Fibroblast of skin of back (primary cell): ENCODE data around the gene NAV3. TPM values are rescaled to one million over a fixed set of nuclear protein-coding genes. Genes with fewer than 3 reads are reported as not detected.

Experiments used
- DNase-seq: peaks from one replicate; pipeline ENCODE4 v3.0.0-alpha.2; 2013
- polyA plus RNA-seq, 2 experiments: library from polyadenylated mRNA; unstranded; fragments of 120-200 nt; gene quantifications; one replicate each; pipeline ENCODE4 v1.2.1, GENCODE V29; 2013; ENCODE audit not compliant: insufficient read length in 2 of 2

NAV3 gene, protein sequence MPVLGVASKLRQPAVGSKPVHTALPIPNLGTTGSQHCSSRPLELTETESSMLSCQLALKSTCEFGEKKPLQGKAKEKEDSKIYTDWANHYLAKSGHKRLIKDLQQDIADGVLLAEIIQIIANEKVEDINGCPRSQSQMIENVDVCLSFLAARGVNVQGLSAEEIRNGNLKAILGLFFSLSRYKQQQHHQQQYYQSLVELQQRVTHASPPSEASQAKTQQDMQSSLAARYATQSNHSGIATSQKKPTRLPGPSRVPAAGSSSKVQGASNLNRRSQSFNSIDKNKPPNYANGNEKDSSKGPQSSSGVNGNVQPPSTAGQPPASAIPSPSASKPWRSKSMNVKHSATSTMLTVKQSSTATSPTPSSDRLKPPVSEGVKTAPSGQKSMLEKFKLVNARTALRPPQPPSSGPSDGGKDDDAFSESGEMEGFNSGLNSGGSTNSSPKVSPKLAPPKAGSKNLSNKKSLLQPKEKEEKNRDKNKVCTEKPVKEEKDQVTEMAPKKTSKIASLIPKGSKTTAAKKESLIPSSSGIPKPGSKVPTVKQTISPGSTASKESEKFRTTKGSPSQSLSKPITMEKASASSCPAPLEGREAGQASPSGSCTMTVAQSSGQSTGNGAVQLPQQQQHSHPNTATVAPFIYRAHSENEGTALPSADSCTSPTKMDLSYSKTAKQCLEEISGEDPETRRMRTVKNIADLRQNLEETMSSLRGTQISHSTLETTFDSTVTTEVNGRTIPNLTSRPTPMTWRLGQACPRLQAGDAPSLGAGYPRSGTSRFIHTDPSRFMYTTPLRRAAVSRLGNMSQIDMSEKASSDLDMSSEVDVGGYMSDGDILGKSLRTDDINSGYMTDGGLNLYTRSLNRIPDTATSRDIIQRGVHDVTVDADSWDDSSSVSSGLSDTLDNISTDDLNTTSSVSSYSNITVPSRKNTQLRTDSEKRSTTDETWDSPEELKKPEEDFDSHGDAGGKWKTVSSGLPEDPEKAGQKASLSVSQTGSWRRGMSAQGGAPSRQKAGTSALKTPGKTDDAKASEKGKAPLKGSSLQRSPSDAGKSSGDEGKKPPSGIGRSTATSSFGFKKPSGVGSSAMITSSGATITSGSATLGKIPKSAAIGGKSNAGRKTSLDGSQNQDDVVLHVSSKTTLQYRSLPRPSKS (N-terminal part only)
- polyA plus RNA-seq (2013, experiment 1 of 2; ENCODE audit: insufficient read length) = 15.6 TPM
- polyA plus RNA-seq (2013, experiment 2 of 2; ENCODE audit: insufficient read length) = 23.5 TPM

DNA sequence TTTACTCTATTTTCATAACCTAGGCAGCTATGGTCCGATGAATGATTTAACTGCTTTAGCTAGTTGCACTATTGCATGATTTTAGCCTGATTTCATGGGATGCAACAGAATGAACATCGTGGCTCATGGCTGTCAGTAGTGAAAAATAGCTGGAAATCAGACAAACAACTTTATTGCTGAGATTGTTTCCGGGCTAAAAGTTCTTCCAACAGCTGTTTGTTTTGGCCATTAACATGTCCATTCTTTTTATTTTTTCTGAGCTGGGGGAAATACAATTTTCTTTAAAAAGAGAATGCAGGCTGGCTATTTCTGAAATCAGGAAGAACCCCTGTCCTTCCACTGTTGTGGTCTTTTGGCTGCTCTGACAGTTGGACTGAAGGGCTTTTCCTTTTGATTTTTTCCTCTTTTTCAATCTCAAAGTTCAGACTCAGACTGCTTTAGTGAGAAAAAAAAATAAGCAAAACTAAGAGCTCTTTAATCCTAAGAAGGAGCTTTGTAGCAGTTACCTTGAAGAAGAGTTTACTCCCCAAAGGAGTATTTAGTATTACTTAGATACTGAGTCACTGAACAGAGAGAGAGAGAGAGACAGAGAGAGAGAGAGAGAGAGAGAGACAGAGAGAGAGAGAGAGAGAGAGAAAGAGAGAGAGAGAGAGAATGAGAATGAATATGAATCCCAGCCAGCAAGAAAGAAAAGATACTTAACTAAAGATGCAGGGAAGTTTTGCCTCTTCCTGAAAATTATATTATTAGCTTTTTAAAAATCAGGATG, at the start of gene NAV3:
Gene NAV3 (plus strand): TSS at position 312 of the 769 bp plus-strand sequence. CDS start 568 bp downstream, outside the sequence.
- peak; percentile 16 for DNase-seq

DNA sequence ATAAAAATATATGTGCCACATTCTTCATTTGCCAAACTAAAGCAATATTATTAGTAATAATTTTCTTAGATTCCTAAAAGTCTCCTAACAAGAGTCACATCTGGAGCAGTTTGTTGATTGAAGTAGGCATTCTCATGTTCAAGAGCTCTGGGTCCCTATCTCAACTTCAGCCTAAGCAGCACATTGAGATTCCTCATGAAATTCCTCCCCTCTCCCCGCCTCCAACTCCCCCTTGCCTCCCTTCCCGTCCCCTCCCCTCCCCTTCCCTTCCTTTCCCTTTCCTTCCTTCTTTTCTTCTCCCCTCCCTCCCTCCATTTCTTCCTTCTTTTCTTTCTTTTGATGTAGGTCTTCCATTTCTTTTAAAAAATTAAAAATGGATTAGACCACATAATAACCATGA, 48.7 kb upstream of the NAV3 start:
- no peak for DNase-seq

DNA sequence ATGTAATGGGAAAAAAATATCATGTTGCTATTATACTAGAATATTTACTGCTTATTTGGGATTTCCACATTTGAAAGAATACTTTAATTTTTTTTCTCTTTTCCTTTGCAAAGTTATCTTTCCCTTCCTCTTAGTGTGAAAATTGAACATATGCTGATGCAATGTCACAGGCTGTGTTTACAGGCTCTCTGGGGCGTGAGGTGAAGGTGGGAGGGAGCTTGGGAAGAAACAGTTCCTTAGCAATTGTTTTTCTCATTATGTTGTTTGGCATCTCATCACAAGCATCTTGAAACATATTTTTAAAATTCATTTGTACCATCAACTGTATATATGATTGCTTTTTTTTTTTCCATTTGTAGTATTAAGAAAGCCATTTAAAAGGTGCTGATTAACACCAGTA, 47.9 kb upstream of the NAV3 start:
- DNase-seq = no peak

DNA sequence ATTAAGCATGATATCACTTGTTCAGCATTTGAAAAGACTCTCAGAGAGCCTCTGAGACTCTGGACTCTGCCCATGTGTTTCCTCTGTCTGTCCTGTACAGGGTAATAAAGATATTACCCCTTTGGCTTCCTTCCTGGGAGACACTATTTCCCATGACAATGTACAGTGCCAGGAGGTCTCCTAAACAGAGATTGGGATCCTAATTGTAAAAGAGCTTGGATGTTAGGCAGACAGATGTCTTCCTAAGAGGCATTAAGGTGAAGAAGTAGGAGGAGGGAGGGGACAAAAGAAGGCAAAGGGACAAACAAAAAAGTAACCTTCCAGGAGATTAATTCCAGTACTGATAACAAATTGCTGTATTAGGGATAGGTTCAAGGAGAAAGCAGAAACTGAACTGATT, 45.5 kb upstream of the NAV3 start:
- no peak for DNase-seq

DNA sequence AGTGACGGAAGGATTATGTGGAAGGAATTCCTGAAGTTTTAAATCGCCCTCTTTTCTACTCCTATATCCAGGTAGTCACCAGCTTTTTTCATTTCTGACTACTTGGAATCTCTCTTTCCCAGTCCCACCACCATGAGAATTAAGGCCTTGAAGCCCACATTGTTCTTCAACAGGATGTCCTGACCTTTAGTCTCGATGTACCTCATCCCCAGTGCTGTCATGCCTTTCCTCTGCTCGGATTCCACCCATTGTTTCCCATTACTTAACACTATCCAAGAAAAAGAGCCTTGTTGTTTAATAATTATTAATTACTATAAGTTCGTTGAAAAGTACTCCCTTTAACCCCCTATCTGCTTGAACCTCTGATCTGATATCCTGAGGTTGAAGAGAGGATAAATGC, 44.0 kb upstream of the NAV3 start:
- no peak for DNase-seq

DNA sequence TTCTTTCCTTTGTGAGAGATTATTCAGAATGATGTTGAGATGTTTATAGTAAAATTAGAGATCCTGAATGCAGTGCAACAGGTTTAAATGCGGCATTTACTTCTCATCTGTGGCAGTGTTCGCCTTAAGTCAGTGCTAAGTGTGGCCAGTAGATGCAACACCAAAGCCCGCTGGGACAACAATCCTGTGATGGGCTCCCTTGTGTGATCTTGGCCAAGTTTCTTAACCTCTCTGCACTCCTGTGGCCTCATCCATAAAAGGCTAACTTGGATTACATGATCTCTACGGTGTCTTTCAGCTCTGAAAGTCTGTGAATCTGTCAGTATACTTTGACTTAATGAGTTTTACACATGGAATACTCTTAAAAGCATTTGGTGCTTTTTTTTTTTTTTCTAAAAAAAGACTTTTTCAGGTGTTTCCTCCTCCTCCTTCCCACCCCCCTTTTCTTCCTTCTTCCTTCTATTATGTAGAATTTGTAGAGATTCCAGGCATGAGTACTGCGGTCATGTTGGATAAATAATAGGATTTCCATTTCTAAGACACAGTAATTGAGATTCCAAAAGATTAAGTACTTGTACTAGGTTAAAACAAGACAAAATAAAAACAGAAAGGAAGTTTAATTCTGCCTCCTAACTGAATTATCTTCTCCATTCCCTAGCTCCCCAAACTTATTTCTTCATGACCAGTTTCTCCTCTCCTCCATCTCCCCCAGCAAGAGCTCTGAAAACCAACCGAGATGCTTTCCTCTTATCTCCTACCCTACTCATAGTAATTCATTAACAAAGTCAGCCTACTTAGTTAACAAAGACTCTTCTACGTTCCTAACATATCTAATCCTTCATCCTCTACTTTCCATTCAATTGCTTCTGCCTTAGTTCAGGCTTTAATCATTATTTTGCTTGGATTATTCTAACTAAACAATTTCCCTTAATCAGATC, 42.2 kb upstream of the NAV3 start:
- no peak for DNase-seq

DNA sequence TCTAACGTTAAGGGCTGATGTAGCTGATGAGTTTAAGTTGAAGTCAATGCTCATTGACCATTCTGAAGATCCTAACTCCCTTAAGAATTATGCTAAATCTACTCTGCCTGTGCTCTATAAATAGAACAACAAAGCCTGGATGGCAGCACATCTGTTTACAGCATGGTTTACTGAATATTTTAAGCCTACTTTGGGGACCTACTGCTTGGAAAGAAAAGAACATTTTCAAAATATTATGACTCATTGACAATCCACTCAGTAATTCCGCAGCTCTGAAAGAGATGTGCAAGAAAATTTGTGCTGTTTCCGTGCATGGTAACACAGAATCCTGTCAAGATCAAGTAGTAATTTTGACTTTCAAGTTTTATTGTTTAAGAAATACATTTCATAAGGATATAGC, 35.0 kb upstream of the NAV3 start:
- peak; percentile 41 for DNase-seq

DNA sequence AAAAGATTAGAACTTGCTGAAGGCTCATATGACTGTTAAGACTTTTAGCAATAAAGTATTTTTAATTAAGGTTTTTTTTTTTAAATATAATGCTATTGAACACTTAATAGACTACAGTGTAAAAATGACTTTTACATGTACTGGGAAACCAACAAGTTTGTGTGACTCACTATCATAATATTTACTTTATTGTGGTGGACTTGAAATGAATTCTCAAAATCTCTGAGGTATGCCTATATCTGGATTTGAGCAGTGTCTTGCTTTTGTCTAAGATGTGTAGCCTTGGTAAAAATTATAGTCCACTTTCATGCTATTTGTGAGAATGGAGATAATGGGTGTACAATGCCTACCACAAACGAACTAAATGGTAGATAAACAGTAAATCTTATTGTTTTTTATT, 33.9 kb upstream of the NAV3 start:
- peak; percentile 70 for DNase-seq

DNA sequence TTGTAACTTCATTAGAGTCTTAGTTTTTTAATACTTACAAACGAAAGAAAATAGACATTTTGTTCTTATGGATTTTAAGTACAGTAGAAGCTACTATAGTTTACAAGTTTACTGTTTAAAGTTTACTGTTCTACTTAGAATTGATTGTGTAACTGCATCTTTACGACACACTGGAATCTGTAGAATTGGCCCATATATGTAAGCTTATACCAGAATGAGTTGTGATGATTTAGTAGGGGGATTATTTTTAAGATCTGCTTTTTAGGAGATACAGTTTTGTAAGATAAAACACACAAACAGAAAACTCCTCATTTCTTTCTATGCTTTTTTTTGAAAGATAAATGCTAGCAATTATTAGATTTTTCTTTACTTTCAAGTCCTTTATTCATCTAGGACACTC, 30.2 kb upstream of the NAV3 start:
- no peak for DNase-seq

DNA sequence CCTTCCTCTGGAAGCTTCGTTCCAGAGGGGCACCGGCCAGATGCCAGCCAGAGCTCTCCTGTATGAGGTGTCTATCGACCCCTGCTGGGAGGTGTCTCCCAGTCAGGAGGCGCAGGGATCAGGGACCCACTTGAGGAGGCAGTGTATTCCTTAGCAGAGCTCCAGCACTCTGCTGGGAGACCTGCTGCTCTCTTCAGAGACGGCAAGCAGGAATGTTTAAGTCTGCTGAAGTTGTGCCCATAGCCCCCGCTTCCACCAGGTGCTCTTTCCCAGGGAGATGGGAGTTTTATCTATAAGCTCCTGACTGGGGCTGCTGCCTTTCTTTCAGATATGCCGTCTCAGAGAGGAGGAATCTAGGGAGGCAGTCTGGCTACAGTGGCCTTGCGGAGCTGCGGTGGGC, 22.2 kb upstream of the NAV3 start:
- DNase-seq = no peak

DNA sequence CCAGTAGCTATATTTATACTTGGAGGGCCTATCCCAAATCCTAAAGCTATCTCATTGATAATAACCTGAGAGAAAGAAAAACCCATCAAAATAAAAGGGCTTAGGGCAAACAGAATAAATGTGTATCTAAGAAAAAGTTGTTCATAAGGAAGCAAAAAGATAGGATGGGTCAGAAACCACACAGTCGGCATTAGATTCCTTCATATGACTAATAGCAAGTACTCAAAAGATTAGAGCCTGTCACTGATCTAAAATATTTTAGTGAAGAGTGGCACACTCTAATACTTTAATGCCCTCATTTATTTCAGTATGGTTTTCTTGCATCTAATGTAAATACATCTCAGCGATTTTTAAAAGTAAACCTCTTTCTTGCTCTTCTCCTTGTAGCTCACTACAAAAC, 17.1 kb upstream of the NAV3 start:
- peak; percentile 27 for DNase-seq

DNA sequence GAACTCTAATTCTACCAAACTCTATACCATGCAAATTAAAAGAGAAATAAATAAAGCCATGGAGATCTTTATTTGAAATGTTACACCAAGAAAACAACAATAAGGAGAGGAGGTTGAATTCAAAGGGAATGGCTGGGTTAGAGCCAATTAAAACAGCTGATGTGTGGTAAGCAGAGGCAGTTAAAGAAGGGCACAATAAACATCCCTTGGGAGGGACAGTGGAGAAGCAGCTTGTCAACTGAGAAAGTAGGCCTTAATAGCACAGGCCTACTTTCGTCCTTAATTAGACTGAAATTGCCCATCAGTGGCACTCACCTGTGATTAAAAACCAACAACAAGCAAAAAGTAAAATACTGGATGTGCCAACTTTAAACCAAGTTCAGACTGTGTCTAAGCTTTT, 16.3 kb upstream of the NAV3 start:
- DNase-seq = no peak

DNA sequence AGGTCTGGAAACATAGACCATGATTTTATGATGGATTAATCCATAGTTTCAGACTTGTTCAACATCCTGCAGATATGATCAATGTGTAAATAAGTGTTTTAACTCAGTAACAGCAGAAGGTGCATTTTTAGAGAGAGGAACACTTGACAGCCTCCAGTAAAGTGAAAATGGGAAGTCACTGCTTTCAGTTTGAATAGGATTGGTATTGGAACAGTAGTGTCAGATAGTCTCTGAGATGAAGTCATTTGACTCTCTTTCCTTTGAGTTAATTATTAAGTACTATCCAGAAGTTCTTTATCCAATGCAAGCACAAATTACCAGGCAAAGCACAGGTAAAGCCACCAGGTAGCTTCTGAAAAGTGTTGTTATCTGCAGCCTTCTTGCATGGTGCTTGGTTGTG, 14.5 kb upstream of the NAV3 start:
- DNase-seq = no peak

DNA sequence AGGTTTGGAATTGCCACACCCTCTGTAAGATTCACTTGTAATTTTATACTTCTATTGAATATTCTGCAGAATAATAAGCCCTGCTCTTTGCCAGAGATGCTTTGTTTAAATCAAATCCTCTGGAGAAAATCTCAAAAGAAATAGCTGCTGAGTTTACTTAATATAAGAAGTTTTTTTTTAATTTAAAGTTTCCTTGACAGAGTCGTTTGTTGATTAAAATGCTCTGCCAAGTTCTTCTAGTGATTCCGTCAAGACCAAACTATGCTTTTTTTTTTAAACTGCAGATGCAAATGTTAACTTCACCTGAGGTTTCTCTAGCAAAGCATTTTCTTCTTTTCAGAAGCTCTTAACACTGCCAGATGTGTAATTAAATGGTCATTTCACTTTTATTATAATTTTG, 13.4 kb upstream of the NAV3 start:
- no peak for DNase-seq

DNA sequence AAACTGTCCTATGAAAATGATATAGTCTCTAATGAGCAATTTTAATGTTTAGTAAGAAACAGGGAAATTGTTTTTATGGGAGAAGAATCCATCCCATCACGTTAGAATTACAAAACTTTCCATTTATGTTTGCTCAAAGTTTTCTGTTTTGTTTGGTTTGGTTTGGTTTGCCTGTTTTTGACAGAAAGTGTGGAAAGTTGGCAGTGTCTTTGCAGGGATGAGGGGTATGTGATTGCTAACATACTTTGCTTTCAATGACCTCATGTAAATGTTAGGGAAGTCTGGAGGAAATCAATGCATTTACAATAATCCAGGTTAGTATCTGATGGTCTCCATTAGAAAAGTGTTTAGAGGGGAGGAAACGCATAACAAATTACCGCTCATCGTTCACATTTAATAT, 12.3 kb upstream of the NAV3 start:
- no peak for DNase-seq

DNA sequence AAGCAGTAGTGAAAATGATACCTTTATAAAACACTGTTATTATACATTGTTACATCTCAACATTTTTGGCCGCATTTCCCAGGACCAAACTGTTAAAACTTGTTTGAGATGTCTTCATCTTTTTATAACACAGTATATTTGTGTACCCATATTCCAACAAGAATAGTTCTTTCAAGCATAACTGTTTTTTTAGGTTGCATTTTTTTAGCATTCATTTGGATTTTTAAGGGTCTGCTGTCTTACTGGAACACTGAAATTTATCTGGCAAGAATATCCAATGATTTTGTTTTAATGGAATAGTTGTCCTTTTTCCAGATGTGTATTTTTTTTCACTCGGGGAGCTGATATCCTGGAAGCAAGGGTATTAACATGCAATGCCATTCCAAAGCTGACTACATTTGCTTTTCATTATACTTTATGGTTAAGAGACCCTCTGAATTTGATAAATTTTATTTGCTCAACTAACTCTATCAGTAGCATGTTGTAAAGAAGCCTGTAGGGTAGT, 8.9 kb upstream of the NAV3 start:
- DNase-seq = no peak

DNA sequence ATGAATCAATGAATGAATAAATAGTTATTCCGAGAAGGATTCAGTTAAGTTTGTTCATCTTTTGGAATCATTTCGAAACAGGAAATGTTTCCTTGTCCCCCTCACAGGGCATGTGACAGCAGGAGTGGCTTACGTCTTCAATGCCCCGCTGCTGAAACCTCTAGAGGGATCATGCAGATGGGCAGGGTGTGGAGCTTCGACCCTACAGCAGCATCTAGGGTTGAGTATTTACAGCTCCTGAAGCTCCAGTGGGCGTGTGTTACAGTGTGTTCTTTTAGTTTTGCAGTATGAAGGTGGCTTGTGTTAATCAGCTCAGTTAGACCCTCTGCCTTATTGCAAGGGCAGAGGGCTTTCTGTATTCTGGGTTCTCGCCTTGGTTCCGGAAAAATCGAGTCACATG, 2.6 kb downstream of the NAV3 start:
- no peak for DNase-seq

DNA sequence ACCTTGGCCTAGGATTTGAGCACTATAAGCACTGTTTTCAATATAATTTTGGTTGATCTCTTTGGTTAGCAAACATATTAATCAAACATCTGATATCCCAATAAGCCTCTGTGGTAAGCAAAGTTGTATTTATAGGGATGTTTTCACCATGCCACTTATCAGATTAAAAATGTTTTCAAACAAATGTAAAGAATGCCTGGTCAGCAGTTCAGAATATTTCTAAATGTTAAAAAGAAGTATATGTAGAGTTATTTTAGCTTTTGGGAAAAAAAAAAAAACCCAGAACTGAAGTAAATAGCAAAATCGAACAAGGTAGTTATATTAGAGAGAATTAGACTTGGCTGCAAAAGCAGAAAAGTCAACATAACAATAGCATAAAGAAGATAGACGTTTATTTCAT, 3.9 kb downstream of the NAV3 start:
- DNase-seq = no peak

DNA sequence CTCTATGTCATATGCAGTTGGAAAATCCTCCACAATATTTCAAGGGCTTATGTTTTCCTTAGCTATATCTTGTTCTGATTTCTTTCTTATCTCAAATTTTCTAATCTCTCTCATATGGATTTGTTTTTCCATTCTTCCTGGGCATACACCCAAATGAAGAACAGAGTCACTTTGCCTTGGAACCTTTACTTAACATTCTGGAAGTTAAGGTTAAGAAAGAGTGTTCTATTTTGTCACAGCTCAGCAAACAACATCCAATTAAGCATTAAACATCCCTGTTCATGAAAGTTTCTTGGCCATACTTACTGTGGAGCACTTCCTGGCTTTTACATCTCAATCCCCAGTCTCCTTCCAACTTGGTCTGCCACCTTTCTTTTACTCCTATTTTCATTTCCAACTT, 5.3 kb downstream of the NAV3 start:
- DNase-seq = no peak

DNA sequence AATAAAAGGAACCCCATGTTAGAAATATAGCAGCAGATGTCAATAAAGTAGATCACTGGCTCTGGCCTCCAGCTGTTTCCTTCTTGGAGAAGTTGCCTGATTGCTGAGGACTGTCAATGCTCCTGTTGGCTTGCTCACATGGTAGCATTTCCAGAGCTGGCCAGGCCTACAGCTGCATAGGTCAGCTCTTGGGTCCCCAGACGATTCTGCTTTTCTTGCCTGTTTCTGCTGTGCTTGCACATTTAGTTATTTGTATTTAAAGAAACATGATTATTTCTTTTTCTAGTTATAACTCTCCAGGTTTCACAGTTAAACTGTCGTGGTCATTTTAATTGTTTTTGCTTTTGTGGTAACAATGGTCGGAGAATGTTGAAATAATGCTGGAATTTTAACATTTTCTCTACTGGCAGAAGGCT, 7.2 kb downstream of the NAV3 start:
- no peak for DNase-seq

DNA sequence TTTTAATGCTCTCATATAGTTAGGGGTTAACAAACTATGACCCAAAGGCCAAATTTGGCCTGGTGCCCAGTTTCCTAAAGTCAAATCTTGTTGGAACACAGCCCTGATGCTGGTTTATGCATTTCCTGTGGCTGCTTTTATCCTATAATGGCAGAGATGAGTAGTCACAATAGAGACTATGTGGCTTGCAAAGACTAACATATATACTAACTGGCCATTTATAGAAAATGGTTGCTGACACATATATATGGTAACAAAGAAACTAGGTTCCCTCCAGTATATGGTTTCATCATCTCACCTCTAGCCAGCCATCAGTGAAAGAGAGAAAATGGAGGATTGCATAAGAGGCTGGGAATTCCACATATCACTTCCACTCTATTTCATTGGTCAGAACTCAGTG, 10.8 kb downstream of the NAV3 start:
- DNase-seq = peak; percentile 4
